GM06990 (cell line): Measurements from ENCODE around the gene SYTL2.

Experiments
- DNase-seq: peaks from one replicate; pipeline ENCODE4 v3.0.0-alpha.2; 2011; ENCODE audit not compliant: insufficient read length; ENCODE audit errors: extremely low read depth
- H3K27me3 ChIP-seq: replicated peaks from 2 replicates; pipeline ENCODE4 v1.6.0; 2011; ENCODE audit warnings: low read length; ENCODE audit not compliant: control insufficient read depth, insufficient read depth
- H3K36me3 ChIP-seq: 2 replicates; pipeline ENCODE4 v1.5.1; 2011; ENCODE audit warnings: low read length; ENCODE audit not compliant: control insufficient read depth, insufficient read depth
- H3K4me3 ChIP-seq: replicated peaks from 2 replicates; pipeline ENCODE4 v1.5.1; 2011; ENCODE audit warnings: low read depth, mild to moderate bottlenecking, control low read depth, low read length
- CTCF ChIP-seq: IDR thresholded peaks from 2 replicates; pipeline ENCODE4 v1.5.1; 2011; ENCODE audit warnings: low read length, control low read depth, mild to moderate bottlenecking, inconsistent platforms; ENCODE audit not compliant: insufficient read depth, poor library complexity, severe bottlenecking

SYTL2 gene

GRCh38 chr11:85665733-85666132 is 145.2 kb downstream of the SYTL2 start:
- Histone ChIP-seq H3K36me3 (no peaks in the 10 kb centered on the region; the same call in 1 of the 2 replicates), H3K27me3 (no peaks in the 10 kb centered on the region), H3K4me3 (no peak overlapping the region)
- DNase-seq: no peak
- TF ChIP-seq CTCF: no peak

GRCh38 chr11:85664615-85665481 is 146.1 kb downstream of the SYTL2 start, which contains the start of gene CREBZF:
Gene CREBZF (minus strand): TSS chr11:85665129. CDS start chr11:85664875, 254 bp downstream.
- TF ChIP-seq CTCF: no peak
- H3K4me3 ChIP-seq: peak within 1 kb of the TSS; percentile 86
- peak; percentile 97 for DNase-seq
- no peaks in the 10 kb centered on the region for H3K27me3 ChIP-seq
- no peaks in the 10 kb centered on the region; the same call in none of the 2 replicates for H3K36me3 ChIP-seq

GRCh38 chr11:85663753-85664614 is 147.0 kb downstream of the SYTL2 start:
- DNase-seq: peak; percentile 88
- TF ChIP-seq CTCF: peak; percentile 69

DNA sequence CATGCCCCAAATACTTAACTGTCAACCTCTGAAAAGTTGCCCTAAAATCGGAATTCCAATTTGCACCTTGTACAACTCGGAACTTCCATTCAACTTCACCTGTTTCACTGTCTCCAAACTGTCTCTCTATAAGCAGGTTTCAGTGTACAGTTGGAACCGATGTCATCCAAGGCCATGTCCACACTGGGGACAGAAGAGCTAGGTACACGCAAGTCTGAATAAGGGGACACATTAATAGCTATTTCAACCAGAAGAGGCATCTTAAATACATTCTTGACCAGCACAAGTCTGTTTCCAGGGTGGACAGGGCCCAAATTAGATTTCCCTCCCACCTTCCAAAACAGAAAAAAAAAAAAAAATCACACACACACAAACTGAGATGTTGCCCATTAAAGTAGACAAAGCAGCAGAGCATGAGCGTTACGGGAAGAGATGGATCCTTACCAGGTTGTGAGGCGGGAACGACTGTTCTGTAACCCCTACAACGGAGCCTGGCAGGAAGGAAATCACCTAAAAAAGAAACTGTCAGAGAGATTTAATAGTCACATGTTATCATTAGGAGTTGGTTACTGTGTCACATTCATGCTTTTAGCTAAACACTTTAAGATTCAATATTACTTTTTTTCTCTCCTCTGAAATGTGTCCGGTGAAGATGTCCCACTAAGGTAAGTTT is 147.7 kb downstream of the SYTL2 start:
- no peaks in the 10 kb centered on the region; the same call in none of the 2 replicates for H3K36me3 ChIP-seq
- H3K4me3 ChIP-seq: peak overlapping the region; percentile 86
- no peak for DNase-seq
- TF ChIP-seq CTCF: no peak
- no peaks in the 10 kb centered on the region for H3K27me3 ChIP-seq

More at GRCh38 chr11:85663753-85664614, 147.0 kb downstream of the SYTL2 start:
- Histone ChIP-seq H3K4me3 (peak overlapping the region; percentile 86), H3K27me3 (no peaks in the 10 kb centered on the region), H3K36me3 (no peaks in the 10 kb centered on the region; the same call in none of the 2 replicates)

- no peak for TF ChIP-seq CTCF
- Histone ChIP-seq H3K36me3 (no peaks in the 10 kb centered on the region; the same call in none of the 2 replicates), H3K27me3 (no peaks in the 10 kb centered on the region), H3K4me3 (peak overlapping the region; percentile 86)
- no peak for DNase-seq
These were observed 148.8 kb downstream of the SYTL2 start for GRCh38 chr11:85661972-85662664.
